Femur (tissue), 1 donor: ENCODE measurements around the gene PLEKHG4B.
"Not testable (repeated sequence)": the region's sequence is repeated elsewhere in the genome, so short reads cannot be mapped to it uniquely, and the experiment has no call there.

Experiments used
- DNase-seq: peaks from one replicate; pipeline ENCODE4 v3.0.0-alpha.2; 2017

The PLEKHG4B gene

GRCh38 chr5:204966-205670, 113.2 kb downstream of the PLEKHG4B start:
- no peak for DNase-seq

DNA sequence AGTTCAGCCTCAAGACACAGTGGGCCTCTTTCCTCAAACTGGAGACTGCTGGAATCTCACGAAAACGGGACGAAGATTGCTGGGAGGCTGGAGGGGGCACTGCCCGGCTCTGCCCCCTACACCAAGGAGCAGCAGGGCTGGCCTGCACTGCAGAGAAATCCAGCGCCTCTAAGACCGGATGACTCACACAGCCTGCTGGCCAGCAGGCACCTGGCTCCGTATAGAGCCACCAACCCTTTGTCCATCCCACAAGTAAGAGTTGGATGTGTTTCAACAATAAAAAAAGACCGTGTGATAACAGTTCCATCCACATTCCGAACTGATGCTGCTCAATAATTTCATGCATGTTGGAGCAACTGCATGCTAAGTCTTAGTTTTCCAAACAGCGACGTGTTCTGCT, 114.4 kb downstream of the PLEKHG4B start:
- no peak for DNase-seq

- no peak for DNase-seq
Measured at GRCh38 chr5:206927-207536, 115.1 kb downstream of the PLEKHG4B start.

DNA sequence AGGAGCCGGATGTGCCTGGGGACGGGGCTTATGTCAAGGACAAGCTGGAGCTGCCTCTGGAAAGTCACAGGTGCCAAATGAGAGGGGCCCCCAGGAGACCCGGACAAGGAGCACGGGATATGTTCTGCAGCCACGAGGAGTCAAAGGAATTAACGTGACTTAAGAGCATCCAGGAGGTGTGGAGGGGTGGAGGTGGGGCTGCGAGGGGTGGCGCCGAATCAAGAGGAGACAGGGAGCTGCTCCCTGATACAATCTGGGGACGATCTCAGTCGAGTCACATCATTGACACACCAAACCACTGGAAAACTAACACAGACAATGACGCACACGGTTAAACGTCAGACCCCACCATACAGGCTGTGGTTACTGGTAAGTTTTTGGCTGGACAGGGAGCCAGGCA, 115.6 kb downstream of the PLEKHG4B start:
- no peak for DNase-seq

DNA sequence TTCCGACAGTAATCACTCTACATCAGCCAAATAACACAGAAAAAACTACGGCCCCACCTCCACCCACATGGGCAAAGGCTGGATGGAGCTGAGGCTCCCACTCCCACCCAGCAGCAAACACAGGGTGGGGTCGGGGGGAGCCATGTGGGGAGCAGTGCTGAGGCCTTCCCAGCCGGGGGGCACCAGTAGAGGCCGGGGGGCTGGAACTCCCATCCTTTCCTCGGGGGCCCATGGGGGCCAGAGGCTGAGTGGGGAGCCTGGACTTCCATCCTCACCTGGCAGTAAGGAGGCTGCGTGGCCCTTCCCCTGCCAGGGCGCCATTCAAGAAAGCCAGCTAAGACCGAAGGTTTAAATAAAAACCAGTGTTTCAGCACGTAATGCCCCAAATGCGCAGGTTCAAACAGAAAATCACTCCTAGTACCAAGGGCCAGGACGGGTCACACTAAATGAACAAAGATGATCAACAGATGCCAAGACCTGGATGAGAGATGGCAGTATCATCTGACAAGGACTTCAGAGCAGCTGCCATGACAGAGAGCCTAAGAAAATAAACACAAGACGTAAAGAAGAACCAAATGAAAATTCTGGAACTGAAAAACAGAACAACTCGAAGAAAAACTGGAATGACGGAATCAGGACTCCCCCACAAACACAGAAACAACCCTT, 116.6 kb downstream of the PLEKHG4B start:
- no peak for DNase-seq

GRCh38 chr5:213803-214395, 121.9 kb downstream of the PLEKHG4B start:
- DNase-seq: no peak

GRCh38 chr5:215256-215655, 123.3 kb downstream of the PLEKHG4B start:
- DNase-seq: not testable (repeated sequence)

DNA sequence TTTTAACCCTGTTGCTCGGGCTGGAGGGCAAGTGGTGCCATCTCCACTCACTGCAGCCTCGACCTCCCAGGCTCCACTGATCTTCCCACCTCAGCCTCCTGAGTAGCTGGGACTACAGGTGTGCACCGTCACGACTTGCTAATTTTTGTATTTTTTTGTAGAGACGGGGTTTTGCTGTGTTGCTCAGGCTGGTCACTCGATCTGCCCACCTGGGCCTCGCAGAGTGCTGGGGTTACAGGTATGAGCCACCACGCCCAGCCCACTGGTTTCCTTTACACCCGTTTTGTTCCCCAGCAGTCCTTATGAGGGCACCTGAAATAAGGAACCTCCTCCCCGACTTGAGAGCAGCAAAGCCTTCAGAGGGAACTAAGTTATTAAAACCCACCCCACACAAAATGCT, 124.1 kb downstream of the PLEKHG4B start:
- DNase-seq: not testable (repeated sequence)

- DNase-seq: peak; percentile 99
Measured at GRCh38 chr5:217494-218456, 125.8 kb downstream of the PLEKHG4B start, which contains the start of the genes CCDC127 and SDHA. Gene CCDC127, minus strand, starts transcription at chr5:218153. Its CDS starts 1,304 bp downstream, at chr5:216849. Gene SDHA, plus strand, starts transcription at chr5:218320. Its CDS starts 36 bp downstream, at chr5:218356.

- peak; percentile 52 for DNase-seq
Measured at GRCh38 chr5:218457-219291, 126.7 kb downstream of the PLEKHG4B start.

- DNase-seq: no peak
Measured at GRCh38 chr5:219460-219863, 127.5 kb downstream of the PLEKHG4B start.

DNA sequence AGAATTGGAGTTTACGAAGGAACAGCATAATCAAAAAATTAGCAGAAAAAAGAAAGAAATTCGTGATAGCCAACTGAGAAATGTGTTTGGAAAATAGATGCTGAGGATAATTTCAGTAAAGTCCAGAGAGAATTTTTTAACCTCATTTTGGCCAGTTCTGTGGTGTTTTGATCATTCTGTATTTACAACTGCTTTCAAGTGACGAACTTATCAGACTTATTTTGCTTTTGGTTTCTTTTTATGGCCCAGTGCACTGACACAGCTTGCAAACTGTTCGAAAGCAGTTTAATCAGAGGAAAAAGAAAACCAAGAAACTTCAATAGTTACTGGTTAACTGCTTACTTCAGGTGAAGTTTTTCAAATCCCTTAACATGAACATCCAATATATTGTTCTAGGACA, 128.0 kb downstream of the PLEKHG4B start:
- no peak for DNase-seq

DNA sequence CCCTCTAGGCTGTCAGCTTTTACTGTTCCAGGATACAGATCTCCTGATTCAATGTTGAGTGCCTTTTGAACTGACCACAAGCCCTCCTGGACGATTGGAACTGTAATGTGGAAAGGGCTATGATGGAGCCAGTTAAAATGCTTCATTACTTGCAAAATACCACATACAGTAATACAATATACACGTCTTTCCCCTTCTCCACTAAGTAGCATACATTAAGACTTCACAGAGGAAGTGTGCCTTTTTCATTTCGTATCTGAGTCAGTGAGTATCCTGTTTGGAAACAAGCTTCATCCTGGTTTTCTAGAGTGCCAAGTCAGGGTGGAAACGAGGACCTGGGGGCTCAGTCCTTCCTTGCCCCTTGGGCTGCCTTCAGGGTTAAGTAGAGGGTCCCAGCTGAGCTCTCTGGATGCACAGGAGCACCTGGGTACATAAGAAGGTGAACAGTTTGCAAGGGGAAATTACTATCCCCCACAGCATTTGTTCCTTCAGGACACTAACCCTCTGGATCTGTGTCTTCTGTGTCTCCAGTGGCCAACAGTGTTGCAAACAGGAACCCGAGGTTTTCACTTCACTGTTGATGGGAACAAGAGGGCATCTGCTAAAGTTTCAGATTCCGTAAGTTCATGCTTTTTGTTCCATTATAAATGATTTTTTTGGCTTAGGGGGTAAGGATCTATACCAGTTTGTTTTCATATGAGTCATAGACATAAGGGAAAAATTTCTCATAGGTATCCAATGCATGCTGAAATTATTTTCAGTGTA, 131.2 kb downstream of the PLEKHG4B start:
- not testable (repeated sequence) for DNase-seq

DNA sequence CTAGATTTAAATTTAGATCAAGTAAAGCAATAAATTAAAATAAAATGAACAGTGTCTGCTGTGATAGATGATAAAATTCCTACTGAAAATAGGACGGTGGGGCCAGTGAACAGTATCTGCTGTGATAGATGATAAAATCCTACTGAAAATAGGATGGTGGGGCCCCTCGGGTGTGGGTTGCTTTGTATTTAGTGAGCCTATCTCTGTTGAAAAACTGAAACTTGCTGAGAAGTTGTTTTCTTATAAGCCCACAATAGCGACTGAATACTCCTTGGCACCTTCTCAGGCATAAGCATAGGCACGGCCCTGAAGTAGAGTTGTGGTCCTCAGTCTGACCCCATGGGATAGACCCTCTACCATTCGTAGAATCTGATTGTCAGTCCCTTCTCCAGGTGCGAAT, 131.8 kb downstream of the PLEKHG4B start:
- DNase-seq: no peak

DNA sequence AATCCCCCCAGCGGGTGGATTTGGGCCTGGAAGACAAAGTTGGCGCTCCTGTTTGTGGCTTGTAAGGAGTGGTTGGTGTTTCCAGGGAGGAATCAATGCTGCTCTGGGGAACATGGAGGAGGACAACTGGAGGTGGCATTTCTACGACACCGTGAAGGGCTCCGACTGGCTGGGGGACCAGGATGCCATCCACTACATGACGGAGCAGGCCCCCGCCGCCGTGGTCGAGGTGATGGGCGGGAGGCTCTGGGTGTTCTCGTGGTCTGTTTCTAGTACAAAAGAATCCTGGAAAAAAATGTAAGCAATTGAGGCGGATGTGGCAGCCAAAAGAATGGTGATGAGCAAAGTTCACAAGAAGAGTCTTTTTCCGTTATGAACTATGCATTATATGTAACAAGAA, 133.4 kb downstream of the PLEKHG4B start:
- DNase-seq: no peak

DNA sequence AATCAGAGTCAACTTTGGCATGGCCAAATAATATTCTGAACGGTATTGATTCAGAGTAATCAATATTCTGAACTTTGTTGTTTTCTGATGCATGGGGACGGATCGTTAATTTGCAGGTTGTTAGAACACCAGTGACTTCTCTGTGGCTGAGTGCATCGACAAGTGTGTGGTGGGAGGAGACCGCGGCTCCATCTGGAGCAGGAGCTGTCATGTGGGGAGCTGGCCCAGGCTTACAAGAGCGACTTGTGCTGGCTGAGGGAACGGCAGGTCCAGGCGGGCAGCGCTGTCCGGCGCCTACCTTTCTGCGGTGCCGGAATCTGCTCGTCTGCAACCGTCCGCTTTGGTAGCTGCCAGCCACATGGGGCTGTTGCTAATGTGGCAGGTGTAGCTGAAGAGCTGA, 135.4 kb downstream of the PLEKHG4B start:
- not testable (repeated sequence) for DNase-seq

DNA sequence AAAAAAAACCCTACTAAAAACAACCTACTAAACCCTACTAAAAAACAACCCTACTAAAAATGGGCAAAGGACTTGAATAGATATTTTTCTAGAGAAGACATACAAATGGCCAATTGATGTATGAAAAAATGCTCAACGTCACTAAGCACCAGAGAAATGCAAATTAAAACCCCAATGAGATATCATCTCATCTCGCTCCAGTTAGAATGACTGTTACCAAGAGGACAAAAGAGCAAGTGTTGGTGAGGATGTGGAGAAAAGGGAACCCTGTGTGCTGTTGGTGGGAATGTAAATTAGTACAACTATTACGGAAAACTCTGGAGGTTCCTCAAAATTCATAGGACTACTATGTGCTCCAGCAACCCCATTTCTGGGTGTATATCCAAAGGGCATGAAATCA, 136.9 kb downstream of the PLEKHG4B start:
- no peak for DNase-seq

DNA sequence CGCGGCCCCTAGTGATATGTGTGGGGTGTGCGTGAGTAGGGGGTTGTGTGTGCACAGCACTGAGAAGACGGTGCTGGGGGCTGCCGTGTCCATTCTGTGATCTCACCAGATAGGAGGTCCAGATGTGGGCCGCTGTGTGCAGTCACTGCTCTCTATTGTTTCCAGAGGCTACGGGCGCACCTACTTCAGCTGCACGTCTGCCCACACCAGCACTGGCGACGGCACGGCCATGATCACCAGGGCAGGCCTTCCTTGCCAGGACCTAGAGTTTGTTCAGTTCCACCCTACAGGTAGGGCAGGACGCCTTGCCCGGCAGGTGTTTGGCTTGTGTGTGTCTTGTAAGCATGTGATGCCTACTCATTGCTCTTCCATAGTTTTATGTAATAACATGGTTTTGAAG, 138.7 kb downstream of the PLEKHG4B start:
- DNase-seq: no peak

- no peak for DNase-seq
Measured at GRCh38 chr5:231661-232060, 139.7 kb downstream of the PLEKHG4B start.

DNA sequence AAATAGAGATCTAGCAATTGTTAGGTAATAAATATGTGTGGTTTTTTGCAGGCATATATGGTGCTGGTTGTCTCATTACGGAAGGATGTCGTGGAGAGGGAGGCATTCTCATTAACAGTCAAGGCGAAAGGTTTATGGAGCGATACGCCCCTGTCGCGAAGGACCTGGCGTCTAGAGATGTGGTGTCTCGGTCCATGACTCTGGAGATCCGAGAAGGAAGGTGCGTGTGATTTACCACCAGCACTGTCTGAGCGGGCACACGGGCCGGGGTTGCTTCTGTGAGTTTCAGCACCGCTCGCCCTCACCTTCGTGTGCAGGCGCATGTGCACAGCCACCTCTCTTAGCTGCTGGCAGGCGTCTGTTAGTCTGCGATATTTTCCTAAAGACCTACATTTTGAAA, 141.5 kb downstream of the PLEKHG4B start:
- not testable (repeated sequence) for DNase-seq

DNA sequence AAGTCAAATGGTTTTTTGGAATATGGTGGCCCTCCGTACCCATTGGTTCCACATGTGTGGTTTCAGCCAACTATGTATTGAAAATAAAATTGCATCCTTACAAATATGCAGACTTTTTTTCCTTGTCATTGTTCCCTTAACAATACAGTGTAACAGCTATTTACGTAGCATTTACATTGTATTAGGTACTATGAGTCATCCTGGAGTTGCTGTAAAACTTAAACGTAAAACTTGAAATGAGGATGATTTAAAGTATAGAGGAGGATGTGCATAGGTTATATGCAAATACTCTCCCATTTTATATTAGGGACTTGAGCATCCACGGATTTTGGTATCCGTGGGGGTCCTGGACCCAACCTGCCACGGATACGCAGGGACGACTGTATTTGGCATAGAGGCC, 142.5 kb downstream of the PLEKHG4B start:
- no peak for DNase-seq
